Testis (tissue), 2 donors: Measurements from ENCODE around the gene FAM222B.

Experiments used
- CTCF ChIP-seq, 3 experiments: fragments of 450-650 bp in 2 of 3; fragments of 200-600 bp in 1 of 3; sonication (generic) in 1 of 3; IDR thresholded peaks; one replicate each; pipeline ENCODE4 v1.5.1; 2016 to 2019; ENCODE audit warnings: antibody characterized with exemption in 3 of 3, mild to moderate bottlenecking in 2 of 3, moderate library complexity in 1 of 3
- POLR2A ChIP-seq: fragments of 450-650 bp; IDR thresholded peaks from one replicate; pipeline ENCODE4 v1.6.1; 2017; ENCODE audit warnings: antibody characterized with exemption, mild to moderate bottlenecking, moderate library complexity

DNA sequence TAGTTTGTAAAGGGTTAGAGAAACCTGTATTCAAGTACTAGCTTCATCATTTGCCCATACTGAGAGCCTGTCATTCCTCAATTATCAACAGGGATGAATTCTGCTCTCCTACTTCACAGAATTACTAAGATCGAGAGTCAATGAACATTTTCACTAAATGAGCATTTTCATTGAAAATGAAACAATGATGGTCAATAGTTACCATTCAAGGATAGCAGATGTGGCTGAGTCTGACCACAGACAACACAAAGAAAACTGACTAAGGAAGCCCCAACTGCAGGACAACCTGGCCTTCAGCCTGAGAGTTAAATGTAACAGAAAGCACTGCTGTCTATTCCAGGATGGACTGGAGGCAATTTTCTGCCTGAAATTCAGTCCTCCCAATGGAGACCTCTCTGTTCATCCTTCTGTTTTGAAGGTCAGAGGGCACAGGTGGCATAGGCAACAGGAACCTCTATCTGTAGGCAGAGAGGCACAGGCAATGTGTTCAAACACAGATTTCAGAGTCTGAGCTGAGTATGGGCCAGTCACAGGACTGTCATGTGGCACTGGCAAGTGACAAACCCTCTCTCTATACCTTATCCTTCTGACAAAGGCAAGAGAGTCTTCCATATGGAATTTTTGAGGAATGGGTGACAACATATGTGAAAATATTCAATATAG, 79.3 kb downstream of the FAM222B start:
- TF ChIP-seq CTCF (IDR thresholded peaks at IDR 0.05) (no peak), POLR2A (no peak)
